ENCODE results near the gene REV3L.
"Not testable (repeated sequence)": the region's sequence is repeated elsewhere in the genome, so short reads cannot be mapped to it uniquely, and the experiment has no call there.

Gene REV3L

DNA sequence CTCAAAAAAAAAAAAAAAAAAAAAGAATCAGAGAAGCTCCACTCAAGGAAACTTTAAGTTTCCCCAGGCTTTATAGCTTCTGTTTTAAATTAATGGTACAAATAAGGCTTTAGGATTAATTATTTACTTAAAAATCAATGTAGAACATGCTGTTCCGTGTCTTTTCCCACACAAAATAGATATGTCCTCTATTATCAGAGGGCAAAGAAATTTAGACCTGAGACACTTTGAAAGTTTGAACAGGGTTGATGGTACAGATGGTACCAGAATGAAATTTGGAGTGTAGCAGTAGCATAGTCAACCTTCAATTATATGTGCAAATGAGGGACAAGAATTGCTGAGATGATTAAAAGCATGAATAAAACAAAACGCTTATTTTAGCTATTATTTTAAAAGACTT is 32.2 kb upstream of the REV3L start:
- TF ChIP-seq, protein P1, sequence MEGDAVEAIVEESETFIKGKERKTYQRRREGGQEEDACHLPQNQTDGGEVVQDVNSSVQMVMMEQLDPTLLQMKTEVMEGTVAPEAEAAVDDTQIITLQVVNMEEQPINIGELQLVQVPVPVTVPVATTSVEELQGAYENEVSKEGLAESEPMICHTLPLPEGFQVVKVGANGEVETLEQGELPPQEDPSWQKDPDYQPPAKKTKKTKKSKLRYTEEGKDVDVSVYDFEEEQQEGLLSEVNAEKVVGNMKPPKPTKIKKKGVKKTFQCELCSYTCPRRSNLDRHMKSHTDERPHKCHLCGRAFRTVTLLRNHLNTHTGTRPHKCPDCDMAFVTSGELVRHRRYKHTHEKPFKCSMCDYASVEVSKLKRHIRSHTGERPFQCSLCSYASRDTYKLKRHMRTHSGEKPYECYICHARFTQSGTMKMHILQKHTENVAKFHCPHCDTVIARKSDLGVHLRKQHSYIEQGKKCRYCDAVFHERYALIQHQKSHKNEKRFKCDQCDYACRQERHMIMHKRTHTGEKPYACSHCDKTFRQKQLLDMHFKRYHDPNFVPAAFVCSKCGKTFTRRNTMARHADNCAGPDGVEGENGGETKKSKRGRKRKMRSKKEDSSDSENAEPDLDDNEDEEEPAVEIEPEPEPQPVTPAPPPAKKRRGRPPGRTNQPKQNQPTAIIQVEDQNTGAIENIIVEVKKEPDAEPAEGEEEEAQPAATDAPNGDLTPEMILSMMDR (IDR thresholded peaks at IDR 0.05; ENCODE audit: insufficient read depth, low read depth, low read length, missing control alignments) = no peak
- no peak for DNase-seq (ENCODE audit: low read depth)
- H3K4me3 ChIP-seq (ENCODE audit: low read length) = no peak overlapping the region

DNA sequence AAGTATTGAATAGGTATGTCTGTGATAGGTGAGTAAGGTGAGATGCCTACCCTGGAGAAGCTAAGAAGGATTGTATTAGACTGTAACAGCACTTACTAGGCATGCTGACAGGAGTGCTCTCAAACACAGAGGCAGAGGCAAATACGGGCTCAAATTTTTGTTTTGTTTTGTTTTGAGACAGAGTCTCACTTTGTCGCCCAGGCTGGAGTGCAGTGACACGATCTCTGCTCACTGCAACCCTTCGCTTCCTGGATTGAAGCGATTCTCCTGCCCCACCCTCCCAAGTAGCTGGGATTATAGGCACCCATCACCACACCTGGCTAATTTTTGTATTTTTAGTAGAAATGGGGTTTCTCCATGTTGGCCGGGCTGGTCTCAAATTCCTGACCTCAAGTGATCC is 31.5 kb upstream of the REV3L start:
- DNase-seq (ENCODE audit: low read depth); H3K4me3 ChIP-seq (ENCODE audit: low read length): not testable (repeated sequence)

- not testable (repeated sequence) for H3K4me3 ChIP-seq (ENCODE audit: low read length); DNase-seq (ENCODE audit: low read depth)
These were observed 24.2 kb upstream of the REV3L start for GRCh38 chr6:111507219-111507618.

GRCh38 chr6:111505498-111505897 is 22.5 kb upstream of the REV3L start:
- not testable (repeated sequence) for H3K4me3 ChIP-seq (ENCODE audit: low read length); DNase-seq (ENCODE audit: low read depth)

- no peak for DNase-seq (ENCODE audit: low read depth)
These were observed 20.6 kb upstream of the REV3L start for GRCh38 chr6:111503660-111504059.

DNA sequence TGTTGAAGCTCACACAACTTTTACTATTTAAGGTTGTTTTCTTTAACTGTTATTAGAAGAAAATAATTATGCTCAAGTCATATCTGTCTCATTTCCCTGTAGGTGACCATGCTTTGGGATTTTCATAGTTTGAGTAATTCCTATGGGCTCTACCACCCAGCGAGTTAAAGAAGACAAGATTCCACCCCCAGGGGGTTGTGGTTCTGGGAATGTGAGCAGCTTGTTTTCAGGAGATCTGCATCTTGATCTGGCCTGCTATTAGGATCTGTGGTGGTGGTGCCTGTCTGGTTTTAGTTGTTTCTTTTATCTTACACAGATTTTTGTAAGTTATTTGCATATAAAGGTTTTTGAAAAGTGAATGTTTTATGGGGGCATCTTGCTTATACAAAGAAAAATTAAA is 20.2 kb upstream of the REV3L start:
- H3K4me3 ChIP-seq (ENCODE audit: low read length) = no peak overlapping the region
- no peak for DNase-seq (ENCODE audit: low read depth)
- TF ChIP-seq, protein P1 (IDR thresholded peaks at IDR 0.05; ENCODE audit: insufficient read depth, low read depth, low read length, missing control alignments) = no peak

More at GRCh38 chr6:111503660-111504059, 20.6 kb upstream of the REV3L start:
- TF ChIP-seq, protein P1 (IDR thresholded peaks at IDR 0.05; ENCODE audit: insufficient read depth, low read depth, low read length, missing control alignments) = no peak
- no peak overlapping the region for H3K4me3 ChIP-seq (ENCODE audit: low read length)

DNA sequence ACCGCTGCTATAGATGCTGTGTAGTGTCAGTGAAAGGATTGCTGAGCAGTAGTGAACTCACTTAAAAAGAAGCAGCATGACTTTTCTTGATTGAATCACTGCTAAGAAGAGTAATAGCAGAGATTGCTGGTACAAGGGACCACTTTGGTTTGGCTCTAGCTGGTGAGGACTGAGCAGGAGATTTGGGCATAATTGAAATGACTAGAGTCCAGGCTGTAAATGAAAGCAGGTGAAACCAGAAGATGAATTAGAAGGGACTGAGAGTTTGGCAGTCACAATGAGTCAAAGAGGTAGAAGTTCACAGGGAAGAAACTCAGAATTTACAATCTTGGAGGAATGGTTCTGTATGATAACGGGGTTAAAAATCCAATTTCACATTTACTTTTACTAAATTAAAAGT is 19.1 kb upstream of the REV3L start:
- TF ChIP-seq, protein P1 (IDR thresholded peaks at IDR 0.05; ENCODE audit: insufficient read depth, low read depth, low read length, missing control alignments) = no peak
- no peak for DNase-seq (ENCODE audit: low read depth)
- H3K4me3 ChIP-seq (ENCODE audit: low read length) = no peak overlapping the region

DNA sequence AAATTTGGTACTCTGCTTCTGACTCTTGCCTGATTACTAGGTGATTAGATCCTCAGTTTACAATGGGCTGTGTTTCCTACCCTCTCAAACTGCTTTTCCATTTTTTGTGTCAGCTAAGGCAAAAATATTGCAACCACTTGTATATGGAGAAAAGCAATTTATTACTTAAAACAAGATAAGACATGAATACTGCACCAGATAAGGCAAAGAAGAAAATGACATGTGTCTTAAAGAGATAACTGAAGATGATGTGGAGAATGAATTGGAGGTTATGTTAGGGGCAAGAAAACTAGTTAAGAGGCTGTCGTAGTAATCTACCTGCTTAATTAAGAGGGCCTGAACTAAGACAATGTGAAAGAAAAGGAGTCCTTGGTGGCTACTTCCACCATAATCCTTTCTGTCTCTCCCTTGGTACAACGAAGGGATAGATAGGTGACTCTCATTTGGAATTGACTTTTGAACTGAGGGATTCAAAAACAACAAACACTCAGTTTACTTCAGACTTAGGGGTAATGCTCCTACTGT is 16.3 kb upstream of the REV3L start:
- no peak overlapping the region for H3K4me3 ChIP-seq (ENCODE audit: low read length)
- TF ChIP-seq, protein P1 (IDR thresholded peaks at IDR 0.05; ENCODE audit: insufficient read depth, low read depth, low read length, missing control alignments) = no peak
- no peak for DNase-seq (ENCODE audit: low read depth)

All from epithelial cell of esophagus (primary cell).